HG03039 (cell line): ENCODE data around the gene C9orf85.
"Not testable (repeated sequence)": the region's sequence is repeated elsewhere in the genome, so short reads cannot be mapped to it uniquely, and the experiment has no call there.

Source experiments
- ATAC-seq: cut with Tn5 transposase; IDR thresholded peaks from one replicate; pipeline ENCODE4 v1.9.1; 2021; ENCODE audit warnings: mild to moderate bottlenecking, moderate library complexity; ENCODE audit not compliant: unreplicated experiment

Gene C9orf85

GRCh38 chr9:71911061-71911907 is at the start of gene C9orf85, which contains the start of gene ABHD17B:
Gene C9orf85 (plus strand): TSS chr9:71911639. CDS start chr9:71911735, 96 bp downstream.
Gene ABHD17B (minus strand): TSS chr9:71911193. CDS start chr9:71875080, 36,113 bp downstream.
- ATAC-seq, result peak; percentile 93

- ATAC-seq, result no peak
These were observed 47.8 kb upstream of the C9orf85 start for GRCh38 chr9:71863631-71864030.

GRCh38 chr9:71875345-71875744 is 36.1 kb upstream of the C9orf85 start:
- ATAC-seq, result no peak

GRCh38 chr9:71876106-71876505 is 35.3 kb upstream of the C9orf85 start:
- no peak for ATAC-seq

GRCh38 chr9:71876829-71877228 is 34.6 kb upstream of the C9orf85 start:
- no peak for ATAC-seq

GRCh38 chr9:71878327-71879274 is 32.8 kb upstream of the C9orf85 start:
- no peak for ATAC-seq

- no peak for ATAC-seq
These were observed 31.7 kb upstream of the C9orf85 start for GRCh38 chr9:71879644-71880174.

GRCh38 chr9:71884005-71884404 is 27.4 kb upstream of the C9orf85 start:
- no peak for ATAC-seq

- ATAC-seq, result no peak
These were observed 26.0 kb upstream of the C9orf85 start for GRCh38 chr9:71885467-71885866.

- ATAC-seq, result no peak
These were observed 25.4 kb upstream of the C9orf85 start for GRCh38 chr9:71886015-71886414.

GRCh38 chr9:71886541-71886940 is 24.9 kb upstream of the C9orf85 start:
- no peak for ATAC-seq

- ATAC-seq, result no peak
These were observed 24.1 kb upstream of the C9orf85 start for GRCh38 chr9:71887362-71887761.

GRCh38 chr9:71890042-71890679 is 21.3 kb upstream of the C9orf85 start:
- no peak for ATAC-seq

GRCh38 chr9:71891557-71892189 is 19.8 kb upstream of the C9orf85 start:
- no peak for ATAC-seq

- ATAC-seq, result no peak
These were observed 16.3 kb upstream of the C9orf85 start for GRCh38 chr9:71895117-71895516.

- ATAC-seq, result no peak
These were observed 15.5 kb upstream of the C9orf85 start for GRCh38 chr9:71895955-71896354.

- ATAC-seq, result no peak
These were observed 14.7 kb upstream of the C9orf85 start for GRCh38 chr9:71896761-71897160.

- peak; percentile 47 for ATAC-seq
These were observed 13.9 kb upstream of the C9orf85 start for GRCh38 chr9:71897577-71897976.

- ATAC-seq, result not testable (repeated sequence)
These were observed 12.7 kb upstream of the C9orf85 start for GRCh38 chr9:71898756-71899155.
